Colonic mucosa (tissue), 4 donors: Measurements from ENCODE around the gene GNMT. TPM values are rescaled to one million over a fixed set of nuclear protein-coding genes. Genes with fewer than 3 reads are reported as not detected.
A peak's percentile ranks its signal among the peaks of the same experiment; 100 is the strongest.

Experiments
- DNase-seq: peaks from one replicate; pipeline ENCODE4 v3.0.0-alpha.2; 2020
- H3K27ac ChIP-seq: fragments of 200-600 bp; one replicate; pipeline ENCODE4 v1.8.0; 2021
- H3K27me3 ChIP-seq: fragments of 200-600 bp; one replicate; pipeline ENCODE4 v1.8.0; 2021
- H3K36me3 ChIP-seq: fragments of 200-600 bp; one replicate; pipeline ENCODE4 v1.8.0; 2021
- H3K4me1 ChIP-seq: fragments of 200-600 bp; one replicate; pipeline ENCODE4 v1.8.0; 2021; ENCODE audit warnings: mild to moderate bottlenecking
- H3K4me3 ChIP-seq: fragments of 200-600 bp; one replicate; pipeline ENCODE4 v1.8.0; 2021
- H3K9ac ChIP-seq, 2 donors: one replicate each; pipeline ENCODE4 v1.7.0; 2013; ENCODE audit warnings: control low read depth in 2 of 2, low read depth in 2 of 2, low read length in 2 of 2
- H3K9me3 ChIP-seq: fragments of 200-600 bp; one replicate; pipeline ENCODE4 v1.8.0; 2021
- CTCF ChIP-seq: fragments of 200-600 bp; IDR thresholded peaks from one replicate; pipeline ENCODE4 v1.8.0; 2022; ENCODE audit warnings: antibody characterized with exemption, mild to moderate bottlenecking
- intact Hi-C: fragments of 100-400 bp; cut with DNase I; formaldehyde crosslinking; loops from one replicate; pipeline ENCODE4 v1.14.1; 2022
- total RNA-seq, 2 donors: library from RNA; stranded (reverse); fragmentation: NEBNext Ultra II Directional in 1 of 2; extraction: Animal tissue kit (Norgen Biotek cat#: 25700) in 1 of 2; gene quantifications; one replicate each; pipeline ENCODE4 v1.2.1, GENCODE V29; 2021
- donor health status: healthy.
- donor health status: DM: no; HTN: no; CAD: no.
- donor health status: DM: no; HTN: no; CAD: no.

The GNMT gene
- total RNA-seq, 2 donors from 2014 or later: 0.96 TPM; not detected in 1

- no peak for TF ChIP-seq CTCF
- Histone ChIP-seq H3K4me1 (no peaks in the 10 kb centered on the region), H3K36me3 (no peaks in the 10 kb centered on the region), H3K27ac (no peak overlapping the region), H3K27me3 (no peaks in the 10 kb centered on the region), H3K9ac (no peak overlapping the region), H3K9me3 (no peaks in the 10 kb centered on the region), H3K4me3 (no peak overlapping the region)
- no peak for DNase-seq
- intact Hi-C loops: no loop called here
These were observed 10.5 kb downstream of the GNMT start for GRCh38 chr6:42970871-42971612.

- no peak for DNase-seq
- no peak overlapping the region for H3K9ac ChIP-seq
These were observed 11.3 kb downstream of the GNMT start for GRCh38 chr6:42971746-42972327.

GRCh38 chr6:42973926-42974325, 13.4 kb downstream of the GNMT start:
- H3K9me3 ChIP-seq: no peaks in the 10 kb centered on the region
- no peak for DNase-seq
- no peak overlapping the region for H3K27ac ChIP-seq
- no peaks in the 10 kb centered on the region for H3K27me3 ChIP-seq
- no peak overlapping the region for H3K4me3 ChIP-seq
- intact Hi-C loops: no loop called here
- no peaks in the 10 kb centered on the region for H3K4me1 ChIP-seq
- no peaks in the 10 kb centered on the region for H3K36me3 ChIP-seq
- no peak overlapping the region for H3K9ac ChIP-seq
- no peak for TF ChIP-seq CTCF

More at GRCh38 chr6:42971746-42972327, 11.3 kb downstream of the GNMT start:
- intact Hi-C loops: no loop called here
- no peaks in the 10 kb centered on the region for H3K36me3 ChIP-seq
- H3K9me3 ChIP-seq: no peaks in the 10 kb centered on the region
- no peak overlapping the region for H3K27ac ChIP-seq
- H3K27me3 ChIP-seq: no peaks in the 10 kb centered on the region
- no peak for TF ChIP-seq CTCF
- H3K4me3 ChIP-seq: no peak overlapping the region
- no peaks in the 10 kb centered on the region for H3K4me1 ChIP-seq

- no peaks in the 10 kb centered on the region for H3K9me3 ChIP-seq
- no peaks in the 10 kb centered on the region for H3K27me3 ChIP-seq
- no peak for DNase-seq
- peaks cover 6% of the 10 kb centered on the region for H3K4me1 ChIP-seq
- H3K4me3 ChIP-seq: no peak overlapping the region
- H3K9ac ChIP-seq: no peak overlapping the region
- TF ChIP-seq CTCF: no peak
- intact Hi-C loops: no loop called here
- no peaks in the 10 kb centered on the region for H3K36me3 ChIP-seq
- H3K27ac ChIP-seq: no peak overlapping the region
These were observed 14.5 kb downstream of the GNMT start for GRCh38 chr6:42974919-42975505.

- peak; percentile 54 for DNase-seq
- peak overlapping the region; percentile 98 for H3K4me3 ChIP-seq
- no peaks in the 10 kb centered on the region for H3K9me3 ChIP-seq
- H3K36me3 ChIP-seq: no peaks in the 10 kb centered on the region
- H3K9ac ChIP-seq: peak overlapping the region; percentile 71 to 96
- H3K4me1 ChIP-seq: peaks cover 6% of the 10 kb centered on the region
- TF ChIP-seq CTCF: no peak
- no peaks in the 10 kb centered on the region for H3K27me3 ChIP-seq
- H3K27ac ChIP-seq: peak overlapping the region; percentile 96
- intact Hi-C loops: no loop called here
These were observed 17.9 kb downstream of the GNMT start for GRCh38 chr6:42978487-42978838.
